ENCODE measurements around the gene CRY2.
A peak's percentile ranks its signal among the peaks of the same experiment; 100 is the strongest.

Gene CRY2

GRCh38 chr11:45901626-45902025 lies 54.4 kb downstream of the CRY2 start:
- Histone ChIP-seq H2BK15ac (ENCODE audit: low read length) (no peak overlapping the region), H4K8ac (ENCODE audit: low read depth, low read length) (no peak overlapping the region), H3K4me1 (ENCODE audit: control insufficient read depth in 2 of 2, insufficient read depth in 1 of 2, low read depth in 1 of 2, low read length in 2 of 2) (peaks cover 22 to 35% of the 10 kb centered on the region in 2 donors), H2AK5ac (ENCODE audit: low read depth, low read length) (no peak overlapping the region), H3K36me3 (replicated peaks in 1 of 2; ENCODE audit: control insufficient read depth in 2 of 2, insufficient read depth in 2 of 2, low read length in 2 of 2) (peaks cover 15 to 32% of the 10 kb centered on the region in 2 donors), H3K27me3 (ENCODE audit: control insufficient read depth in 3 of 3, insufficient read depth in 3 of 3, low read depth in 1 of 3, low read length in 3 of 3) (peaks cover 0 to 7% (median 0%) of the 10 kb centered on the region in 3 experiments), H3K4ac (ENCODE audit: low read length) (no peak overlapping the region), H3K14ac (ENCODE audit: low read length) (peak overlapping the region; percentile 31), H2BK5ac (ENCODE audit: low read length) (no peak overlapping the region), H3K4me2 (ENCODE audit: insufficient read depth, low read length, poor library complexity, severe bottlenecking) (no peak overlapping the region), H3K9me3 (replicated peaks in 1 of 2; ENCODE audit: control insufficient read depth in 2 of 2, insufficient read depth in 1 of 2, low read depth in 1 of 2, low read length in 2 of 2) (no peaks in the 10 kb centered on the region), H2BK12ac (ENCODE audit: low read length) (no peak overlapping the region), H2AFZ (ENCODE audit: low read length) (no peak overlapping the region), H3K23ac (ENCODE audit: low read depth, low read length, poor library complexity) (no peak overlapping the region), H3K4me3 (ENCODE audit: low read length in 2 of 2) (peak overlapping the region in 1 of 2 donors; percentile 79), H3K18ac (ENCODE audit: low read length) (no peak overlapping the region), H4K91ac (ENCODE audit: low read depth, low read length, poor library complexity) (no peak overlapping the region), H3K27ac (replicated peaks; ENCODE audit: low read length) (no peak overlapping the region), H3K79me1 (ENCODE audit: low read depth, low read length) (peaks cover 3% of the 10 kb centered on the region), H3K9ac (ENCODE audit: low read depth, low read length, poor library complexity) (peak overlapping the region; percentile 9), H2BK120ac (ENCODE audit: low read depth, low read length) (no peak overlapping the region)
- no peak for DNase-seq (ENCODE audit: low spot score)
- WGBS, 2 donors (ENCODE audit: extremely low coverage in 2 of 2, insufficient read length in 2 of 2, insufficient replicate concordance in 1 of 2) = no CpG with 5 or more reads among the region's 6 CpGs

- Histone ChIP-seq H3K9me3 (replicated peaks in 1 of 2; ENCODE audit: control insufficient read depth in 2 of 2, insufficient read depth in 1 of 2, low read depth in 1 of 2, low read length in 2 of 2) (no peaks in the 10 kb centered on the region), H2BK5ac (ENCODE audit: low read length) (no peak overlapping the region), H2AFZ (ENCODE audit: low read length) (no peak overlapping the region), H2BK12ac (ENCODE audit: low read length) (no peak overlapping the region), H4K91ac (ENCODE audit: low read depth, low read length, poor library complexity) (no peak overlapping the region), H2BK15ac (ENCODE audit: low read length) (no peak overlapping the region), H3K27ac (replicated peaks; ENCODE audit: low read length) (no peak overlapping the region), H3K18ac (ENCODE audit: low read length) (no peak overlapping the region), H3K4me2 (ENCODE audit: insufficient read depth, low read length, poor library complexity, severe bottlenecking) (no peak overlapping the region), H3K4me1 (ENCODE audit: control insufficient read depth in 2 of 2, insufficient read depth in 1 of 2, low read depth in 1 of 2, low read length in 2 of 2) (peaks cover 18 to 27% of the 10 kb centered on the region in 2 donors), H2AK5ac (ENCODE audit: low read depth, low read length) (no peak overlapping the region), H3K4ac (ENCODE audit: low read length) (no peak overlapping the region), H3K36me3 (replicated peaks in 1 of 2; ENCODE audit: control insufficient read depth in 2 of 2, insufficient read depth in 2 of 2, low read length in 2 of 2) (peaks cover 15 to 32% of the 10 kb centered on the region in 2 donors), H2BK120ac (ENCODE audit: low read depth, low read length) (no peak overlapping the region), H3K23ac (ENCODE audit: low read depth, low read length, poor library complexity) (peak overlapping the region; percentile 67), H3K9ac (ENCODE audit: low read depth, low read length, poor library complexity) (peak overlapping the region; percentile 40), H3K14ac (ENCODE audit: low read length) (no peak overlapping the region), H3K27me3 (ENCODE audit: control insufficient read depth in 3 of 3, insufficient read depth in 3 of 3, low read depth in 1 of 3, low read length in 3 of 3) (peaks cover 0 to 7% (median 0%) of the 10 kb centered on the region in 3 experiments), H3K79me1 (ENCODE audit: low read depth, low read length) (peaks cover 3% of the 10 kb centered on the region), H4K8ac (ENCODE audit: low read depth, low read length) (peak overlapping the region; percentile 10), H3K4me3 (ENCODE audit: low read length in 2 of 2) (no peak overlapping the region)
- no peak for DNase-seq (ENCODE audit: low spot score)
- WGBS, 2 donors (ENCODE audit: extremely low coverage in 2 of 2, insufficient read length in 2 of 2, insufficient replicate concordance in 1 of 2) = no CpG with 5 or more reads among the region's 56 CpGs
Observed at GRCh38 chr11:45902452-45903380, 55.4 kb downstream of the CRY2 start.

- Histone ChIP-seq H3K4me2 (ENCODE audit: insufficient read depth, low read length, poor library complexity, severe bottlenecking) (no peak overlapping the region), H2AK5ac (ENCODE audit: low read depth, low read length) (no peak overlapping the region)
- no CpG with 5 or more reads among the region's 15 CpGs for WGBS, 2 donors (ENCODE audit: extremely low coverage in 2 of 2, insufficient read length in 2 of 2, insufficient replicate concordance in 1 of 2)
Observed at GRCh38 chr11:45904309-45904915, 57.1 kb downstream of the CRY2 start.

GRCh38 chr11:45905095-45905494 lies 57.8 kb downstream of the CRY2 start:
- no peak overlapping the region for H3K27ac ChIP-seq (replicated peaks; ENCODE audit: low read length)
- peaks cover 11 to 13% of the 10 kb centered on the region in 2 donors for H3K4me1 ChIP-seq (ENCODE audit: control insufficient read depth in 2 of 2, insufficient read depth in 1 of 2, low read depth in 1 of 2, low read length in 2 of 2)
- no peak overlapping the region for H3K4me3 ChIP-seq (ENCODE audit: low read length in 2 of 2)
- H4K91ac ChIP-seq (ENCODE audit: low read depth, low read length, poor library complexity) = no peak overlapping the region
- no peak overlapping the region for H2BK12ac ChIP-seq (ENCODE audit: low read length)
- H3K36me3 ChIP-seq (replicated peaks in 1 of 2; ENCODE audit: control insufficient read depth in 2 of 2, insufficient read depth in 2 of 2, low read length in 2 of 2) = peaks cover 15 to 39% of the 10 kb centered on the region in 2 donors
- WGBS, 2 donors (ENCODE audit: extremely low coverage in 2 of 2, insufficient read length in 2 of 2, insufficient replicate concordance in 1 of 2) = no CpG with 5 or more reads among the region's 19 CpGs
- H3K14ac ChIP-seq (ENCODE audit: low read length) = no peak overlapping the region
- H3K79me1 ChIP-seq (ENCODE audit: low read depth, low read length) = peaks cover 3% of the 10 kb centered on the region
- no peak overlapping the region for H3K23ac ChIP-seq (ENCODE audit: low read depth, low read length, poor library complexity)
- no peak overlapping the region for H3K4ac ChIP-seq (ENCODE audit: low read length)
- DNase-seq (ENCODE audit: low spot score) = no peak
- H3K27me3 ChIP-seq (ENCODE audit: control insufficient read depth in 3 of 3, insufficient read depth in 3 of 3, low read depth in 1 of 3, low read length in 3 of 3) = peaks cover 0 to 7% (median 0%) of the 10 kb centered on the region in 3 experiments
- no peak overlapping the region for H2BK120ac ChIP-seq (ENCODE audit: low read depth, low read length)
- H3K9me3 ChIP-seq (replicated peaks in 1 of 2; ENCODE audit: control insufficient read depth in 2 of 2, insufficient read depth in 1 of 2, low read depth in 1 of 2, low read length in 2 of 2) = no peaks in the 10 kb centered on the region
- no peak overlapping the region for H3K18ac ChIP-seq (ENCODE audit: low read length)
- H2BK5ac ChIP-seq (ENCODE audit: low read length) = no peak overlapping the region
- no peak overlapping the region for H2BK15ac ChIP-seq (ENCODE audit: low read length)
- H4K8ac ChIP-seq (ENCODE audit: low read depth, low read length) = no peak overlapping the region
- H3K9ac ChIP-seq (ENCODE audit: low read depth, low read length, poor library complexity) = no peak overlapping the region
- H2AK5ac ChIP-seq (ENCODE audit: low read depth, low read length) = no peak overlapping the region
- H3K4me2 ChIP-seq (ENCODE audit: insufficient read depth, low read length, poor library complexity, severe bottlenecking) = no peak overlapping the region
- no peak overlapping the region for H2AFZ ChIP-seq (ENCODE audit: low read length)

More at GRCh38 chr11:45904309-45904915, 57.1 kb downstream of the CRY2 start:
- H3K27ac ChIP-seq (replicated peaks; ENCODE audit: low read length) = no peak overlapping the region
- no peak overlapping the region for H2AFZ ChIP-seq (ENCODE audit: low read length)
- H2BK15ac ChIP-seq (ENCODE audit: low read length) = no peak overlapping the region
- peaks cover 3% of the 10 kb centered on the region for H3K79me1 ChIP-seq (ENCODE audit: low read depth, low read length)
- H3K27me3 ChIP-seq (ENCODE audit: control insufficient read depth in 3 of 3, insufficient read depth in 3 of 3, low read depth in 1 of 3, low read length in 3 of 3) = peaks cover 0 to 7% (median 0%) of the 10 kb centered on the region in 3 experiments
- no peak overlapping the region for H4K8ac ChIP-seq (ENCODE audit: low read depth, low read length)
- no peak overlapping the region for H3K23ac ChIP-seq (ENCODE audit: low read depth, low read length, poor library complexity)
- no peaks in the 10 kb centered on the region for H3K9me3 ChIP-seq (replicated peaks in 1 of 2; ENCODE audit: control insufficient read depth in 2 of 2, insufficient read depth in 1 of 2, low read depth in 1 of 2, low read length in 2 of 2)
- no peak for DNase-seq (ENCODE audit: low spot score)
- H3K4me3 ChIP-seq (ENCODE audit: low read length in 2 of 2) = no peak overlapping the region
- no peak overlapping the region for H4K91ac ChIP-seq (ENCODE audit: low read depth, low read length, poor library complexity)
- no peak overlapping the region for H2BK12ac ChIP-seq (ENCODE audit: low read length)
- no peak overlapping the region for H2BK5ac ChIP-seq (ENCODE audit: low read length)
- peaks cover 15 to 32% of the 10 kb centered on the region in 2 donors for H3K36me3 ChIP-seq (replicated peaks in 1 of 2; ENCODE audit: control insufficient read depth in 2 of 2, insufficient read depth in 2 of 2, low read length in 2 of 2)
- H3K4me1 ChIP-seq (ENCODE audit: control insufficient read depth in 2 of 2, insufficient read depth in 1 of 2, low read depth in 1 of 2, low read length in 2 of 2) = peaks cover 11 to 13% of the 10 kb centered on the region in 2 donors
- no peak overlapping the region for H3K14ac ChIP-seq (ENCODE audit: low read length)
- no peak overlapping the region for H3K9ac ChIP-seq (ENCODE audit: low read depth, low read length, poor library complexity)
- H2BK120ac ChIP-seq (ENCODE audit: low read depth, low read length) = no peak overlapping the region
- no peak overlapping the region for H3K4ac ChIP-seq (ENCODE audit: low read length)
- H3K18ac ChIP-seq (ENCODE audit: low read length) = no peak overlapping the region
